ENCODE data around the gene CLDN9.
A peak's percentile ranks its signal among the peaks of the same experiment; 100 is the strongest.

CLDN9 gene

GRCh38 chr16:3020247-3020603 is 7.5 kb downstream of the CLDN9 start, which contains the start of gene TNFRSF12A:
Gene TNFRSF12A, plus strand, starts transcription at chr16:3020368. Its CDS starts 30 bp downstream, at chr16:3020398.
- peak; percentile 86 for DNase-seq

- DNase-seq: peak; percentile 93
Measured at GRCh38 chr16:3020604-3021448, 8.1 kb downstream of the CLDN9 start.

- DNase-seq: peak; percentile 98
Measured at GRCh38 chr16:3021449-3022207, 8.9 kb downstream of the CLDN9 start.

GRCh38 chr16:3022208-3022683 is 9.5 kb downstream of the CLDN9 start:
- DNase-seq: peak; percentile 98

GRCh38 chr16:3022684-3023414 is 10.1 kb downstream of the CLDN9 start:
- DNase-seq: peak; percentile 50

GRCh38 chr16:3023415-3023668 is 10.6 kb downstream of the CLDN9 start:
- DNase-seq: peak; percentile 84

GRCh38 chr16:3023669-3024478 is 11.2 kb downstream of the CLDN9 start, which contains the start of the genes HCFC1R1 and THOC6:
Gene HCFC1R1, minus strand, starts transcription at chr16:3023942. Its CDS starts 1 bp downstream, at chr16:3023941.
Gene THOC6, plus strand, starts transcription at chr16:3024035. Its CDS starts 292 bp downstream, at chr16:3024327.
- peak; percentile 98 for DNase-seq

GRCh38 chr16:3025032-3026002 is 12.6 kb downstream of the CLDN9 start:
- DNase-seq: no peak

- DNase-seq: no peak
Measured at GRCh38 chr16:3026003-3026378, 13.3 kb downstream of the CLDN9 start.

GRCh38 chr16:3026609-3027488 is 14.1 kb downstream of the CLDN9 start:
- no peak for DNase-seq

- no peak for DNase-seq
Measured at GRCh38 chr16:3027489-3027795, 14.7 kb downstream of the CLDN9 start.

- DNase-seq: peak; percentile 61
Measured at GRCh38 chr16:3027983-3028715, 15.4 kb downstream of the CLDN9 start.

- DNase-seq: no peak
Measured at GRCh38 chr16:3028716-3029319, 16.1 kb downstream of the CLDN9 start.

- DNase-seq: peak; percentile 37
Measured at GRCh38 chr16:3029491-3030221, 16.9 kb downstream of the CLDN9 start.

GRCh38 chr16:3030222-3031212 is 17.8 kb downstream of the CLDN9 start:
- DNase-seq: no peak

- DNase-seq: no peak
Measured at GRCh38 chr16:3032624-3033023, 19.9 kb downstream of the CLDN9 start.

Measured in fibroblast of skin of abdomen (primary cell).